GM04503 (cell line): ENCODE results near the gene SCUBE1.

Experiments used
- DNase-seq: peaks from one replicate; pipeline ENCODE4 v3.0.0-alpha.2; 2012; ENCODE audit warnings: low read depth

SCUBE1 gene

DNA sequence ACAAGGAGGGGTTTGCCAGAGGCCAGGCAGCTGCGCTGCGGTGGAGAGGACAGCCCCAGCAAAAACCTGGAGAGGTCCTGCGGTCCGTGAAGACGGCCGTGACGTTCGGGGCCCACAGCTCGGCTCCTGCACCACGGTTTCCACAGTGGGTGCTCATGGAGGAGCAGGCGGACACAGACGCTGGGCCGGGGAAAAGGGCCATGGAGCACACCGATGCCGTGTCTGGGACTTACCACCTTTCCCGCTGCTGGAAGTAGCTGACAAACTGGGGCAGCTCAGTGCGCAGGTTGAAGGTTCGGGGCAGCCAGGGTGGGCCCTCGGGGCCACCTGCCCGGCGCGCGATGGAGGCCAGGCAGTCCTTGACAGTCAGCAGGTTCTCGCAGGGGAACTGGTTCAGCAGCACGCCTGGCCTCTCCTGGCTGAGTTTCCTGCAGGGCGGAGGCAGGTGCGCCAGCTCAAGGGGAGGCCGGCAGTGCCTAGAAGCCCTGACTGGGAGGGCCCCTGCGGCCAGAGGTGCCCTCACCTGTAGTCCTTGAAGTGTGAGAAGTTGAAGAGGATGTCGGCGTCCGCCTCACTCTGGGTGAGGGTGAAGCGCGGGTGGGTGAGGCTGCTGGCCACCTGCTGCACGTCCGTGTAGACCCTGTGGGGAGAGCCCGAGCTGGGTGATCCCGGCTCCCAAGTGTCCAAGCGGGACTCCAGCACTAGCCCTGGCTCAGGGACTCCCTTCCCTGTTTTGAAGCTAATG is 169.0 kb downstream of the SCUBE1 start:
- DNase-seq, result no peak

GRCh38 chr22:43173566-43173965 is 169.6 kb downstream of the SCUBE1 start:
- no peak for DNase-seq

DNA sequence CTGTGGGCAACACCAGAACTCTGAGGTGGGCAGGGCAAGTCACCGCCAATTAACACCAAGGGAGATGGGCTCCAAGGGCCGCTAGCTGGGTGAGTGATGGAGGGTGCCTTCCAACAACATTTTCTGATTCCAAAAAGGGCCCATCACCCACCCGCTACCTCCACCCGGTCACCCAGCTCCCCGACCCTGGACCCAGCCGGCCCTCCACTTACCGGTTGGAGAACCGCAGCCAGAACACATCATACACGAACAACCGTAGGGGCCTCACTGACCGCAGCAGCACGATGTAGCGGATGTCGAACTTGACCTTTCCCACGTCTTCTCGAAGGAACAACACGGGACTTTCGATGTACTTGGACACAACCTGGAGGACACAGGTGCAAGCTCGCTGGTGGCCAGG is 171.0 kb downstream of the SCUBE1 start:
- DNase-seq, result no peak

- no peak for DNase-seq
These were observed 171.6 kb downstream of the SCUBE1 start for GRCh38 chr22:43171607-43172006.

GRCh38 chr22:43171019-43171491 is 172.1 kb downstream of the SCUBE1 start:
- no peak for DNase-seq

DNA sequence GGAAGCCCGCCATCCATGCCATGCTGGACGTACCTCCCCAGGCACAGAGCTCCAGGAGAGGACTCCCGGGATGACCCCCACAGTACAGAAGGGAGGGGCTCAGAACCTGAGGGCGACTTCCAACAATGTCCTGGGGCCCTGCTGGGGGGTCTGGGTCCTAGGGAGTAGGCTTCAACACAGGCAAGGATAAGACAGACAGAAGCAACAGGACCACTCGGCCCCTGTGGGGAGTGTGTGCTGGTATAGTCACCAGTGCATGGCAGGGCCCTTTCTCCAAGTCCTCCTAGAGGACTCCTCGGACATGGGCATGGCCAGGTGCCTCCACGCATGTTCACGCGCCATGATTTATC is 173.1 kb downstream of the SCUBE1 start:
- no peak for DNase-seq

DNA sequence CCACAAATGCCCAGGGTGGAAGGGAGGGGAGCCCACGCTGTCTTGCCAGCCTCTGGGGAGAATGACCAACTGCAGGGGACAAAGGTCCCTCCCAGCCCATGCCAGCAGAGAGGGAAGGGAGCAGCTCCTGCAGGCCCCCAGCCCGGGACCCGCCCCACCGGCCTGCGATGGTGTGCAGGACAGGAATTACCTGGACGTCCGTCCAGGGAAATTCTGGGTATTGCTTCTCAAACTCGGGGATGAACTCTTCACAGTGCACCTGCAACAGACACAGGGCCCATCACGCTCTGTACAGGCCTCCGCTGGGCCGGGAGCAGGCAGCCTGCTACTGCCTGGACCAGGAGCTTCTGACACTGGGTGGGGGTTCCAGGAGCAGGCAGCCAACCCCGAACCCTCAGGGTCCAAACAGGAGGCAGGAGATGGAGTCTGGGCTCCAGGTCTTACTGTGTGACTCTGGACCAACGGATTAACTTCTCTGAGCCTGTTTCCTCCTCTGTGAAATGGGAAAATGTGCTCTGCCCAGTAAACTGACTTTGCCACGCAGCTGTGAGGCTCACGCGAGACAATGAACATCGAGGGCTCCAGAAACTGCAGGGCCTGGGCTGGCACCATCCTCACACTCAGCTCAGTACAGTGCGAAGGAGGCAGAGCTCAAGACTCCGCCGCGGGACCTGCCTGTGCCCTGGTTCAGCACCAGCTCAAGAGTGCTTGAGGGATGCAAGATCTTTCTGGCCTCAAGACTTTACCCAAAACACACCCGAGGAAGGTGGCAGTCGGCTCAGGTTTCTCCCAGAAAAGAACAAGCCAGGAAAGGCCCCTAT is 173.7 kb downstream of the SCUBE1 start:
- no peak for DNase-seq

GRCh38 chr22:43168471-43169309 is 174.5 kb downstream of the SCUBE1 start:
- DNase-seq, result no peak

GRCh38 chr22:43167001-43167589 is 176.1 kb downstream of the SCUBE1 start:
- no peak for DNase-seq

- no peak for DNase-seq
These were observed 176.8 kb downstream of the SCUBE1 start for GRCh38 chr22:43166132-43166930.

GRCh38 chr22:43164636-43165035 is 178.5 kb downstream of the SCUBE1 start:
- no peak for DNase-seq

- no peak for DNase-seq
These were observed 179.9 kb downstream of the SCUBE1 start for GRCh38 chr22:43163241-43163795.

DNA sequence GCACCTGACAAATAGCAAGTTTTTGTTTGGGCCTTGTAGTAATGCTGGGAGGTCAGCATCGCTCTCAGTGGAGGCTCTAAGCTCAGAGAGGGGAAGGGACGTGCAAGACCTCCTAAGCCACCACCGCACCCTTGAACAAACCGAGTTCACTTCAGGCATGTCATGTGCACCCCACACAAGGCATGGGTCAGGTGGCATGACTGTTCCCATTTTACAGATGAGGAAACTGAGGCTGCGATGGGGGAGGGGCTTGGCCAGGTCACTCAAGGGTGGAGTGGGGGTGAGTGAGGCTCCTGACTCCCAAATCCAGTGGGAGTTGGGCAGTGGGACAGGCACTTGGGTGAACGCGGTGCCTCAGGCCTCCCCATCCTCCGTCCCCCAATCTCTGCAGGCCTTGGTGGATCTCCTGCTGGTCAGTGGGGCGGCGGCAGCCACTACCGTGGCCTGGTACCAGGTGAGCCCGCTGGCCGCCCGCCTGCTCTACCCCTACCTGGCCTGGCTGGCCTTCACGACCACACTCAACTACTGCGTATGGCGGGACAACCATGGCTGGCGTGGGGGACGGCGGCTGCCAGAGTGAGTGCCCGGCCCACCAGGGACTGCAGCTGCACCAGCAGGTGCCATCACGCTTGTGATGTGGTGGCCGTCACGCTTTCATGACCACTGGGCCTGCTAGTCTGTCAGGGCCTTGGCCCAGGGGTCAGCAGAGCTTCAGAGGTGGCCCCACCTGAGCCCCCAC is 180.6 kb downstream of the SCUBE1 start:
- no peak for DNase-seq

DNA sequence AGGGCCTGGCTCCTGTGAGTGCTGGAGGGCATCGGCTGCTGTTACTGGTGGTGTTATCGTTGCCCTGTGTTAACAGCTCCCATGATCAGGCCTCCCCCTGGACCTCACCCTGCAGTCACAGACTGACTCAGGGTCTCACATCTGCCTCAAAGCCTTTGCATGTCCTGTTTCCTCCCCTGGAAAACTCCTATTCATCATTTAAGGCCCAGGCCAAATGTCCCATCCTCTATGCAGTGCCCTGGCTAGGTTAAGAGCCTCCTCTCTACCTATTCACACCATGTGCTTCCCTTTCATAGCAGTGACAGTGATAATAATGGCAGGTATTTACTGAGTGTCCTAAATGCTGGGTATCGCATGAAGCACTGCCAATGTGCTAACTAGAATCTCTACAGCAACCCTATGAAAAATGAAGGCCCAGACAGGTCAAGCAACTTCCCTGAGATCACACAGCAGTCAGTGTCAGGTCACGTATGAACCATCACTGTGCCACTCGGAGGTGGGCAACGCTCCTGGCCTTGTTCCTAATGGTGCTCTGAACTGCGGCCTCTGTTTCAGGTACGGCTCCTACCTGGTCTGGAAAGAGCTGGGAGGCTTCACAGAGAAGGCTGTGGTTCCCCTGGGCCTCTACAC is 182.6 kb downstream of the SCUBE1 start:
- DNase-seq, result no peak

DNA sequence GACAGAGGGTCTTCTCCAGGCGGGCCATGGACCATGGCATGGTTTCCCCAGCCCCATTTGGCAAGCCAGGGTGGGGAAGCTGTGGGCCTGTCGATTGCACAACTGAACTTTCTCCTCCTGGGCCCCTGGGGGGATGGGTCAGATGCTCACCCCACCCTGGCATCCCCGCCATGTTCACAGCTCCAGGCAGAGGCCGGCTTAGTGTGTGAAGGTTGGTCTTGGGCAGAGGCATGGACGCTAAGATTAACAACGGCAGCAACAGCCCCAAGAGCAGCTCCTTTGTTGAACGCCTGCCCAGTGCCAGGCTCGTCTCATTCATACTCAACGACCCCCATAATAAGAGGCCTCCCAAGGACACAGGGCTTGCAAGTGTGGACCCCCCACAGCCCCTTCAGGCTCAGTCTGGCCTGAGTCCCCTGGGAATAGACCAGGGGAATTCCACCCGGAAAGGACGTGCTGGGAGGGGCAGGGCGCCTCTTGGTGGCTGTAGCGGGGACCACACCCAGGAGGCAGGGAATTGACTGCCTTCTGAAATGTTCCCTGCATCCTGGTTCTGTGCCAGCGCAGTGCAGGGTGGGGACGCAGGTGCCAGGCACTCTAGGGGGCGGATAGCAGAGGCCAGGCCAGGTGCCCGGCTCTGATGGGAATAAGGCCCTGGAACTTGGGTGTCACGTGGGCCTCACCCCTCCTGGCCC is 183.5 kb downstream of the SCUBE1 start:
- no peak for DNase-seq

DNA sequence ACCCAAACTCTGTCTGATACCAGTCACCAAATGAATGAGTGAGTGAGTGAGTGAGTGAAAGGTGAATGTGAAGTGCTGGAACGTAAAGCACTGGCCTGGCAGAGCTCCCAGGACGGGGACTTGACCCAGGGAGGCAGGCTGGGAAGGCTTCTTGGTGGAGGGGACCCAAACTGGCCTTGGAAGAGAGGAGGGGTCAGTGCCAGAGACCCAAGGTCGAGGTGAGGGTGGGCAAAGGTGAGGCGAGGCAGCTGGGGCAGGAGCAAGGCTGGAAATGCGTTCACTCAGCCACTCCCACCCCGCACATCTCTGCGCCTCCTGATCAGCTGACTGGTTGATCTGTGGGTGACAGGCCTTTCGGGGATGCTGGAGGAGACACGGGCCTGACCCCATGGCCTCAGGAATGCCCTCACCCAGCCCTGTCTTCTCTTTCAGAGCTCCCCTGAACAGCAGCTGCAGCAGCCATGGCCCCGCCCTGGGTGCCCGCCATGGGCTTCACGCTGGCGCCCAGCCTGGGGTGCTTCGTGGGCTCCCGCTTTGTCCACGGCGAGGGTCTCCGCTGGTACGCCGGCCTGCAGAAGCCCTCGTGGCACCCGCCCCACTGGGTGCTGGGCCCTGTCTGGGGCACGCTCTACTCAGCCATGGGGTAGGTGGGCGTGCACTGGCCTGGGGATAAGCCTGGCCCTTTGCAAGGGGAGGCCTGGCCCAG is 184.2 kb downstream of the SCUBE1 start:
- no peak for DNase-seq

GRCh38 chr22:43157874-43158546 is 185.2 kb downstream of the SCUBE1 start:
- no peak for DNase-seq

DNA sequence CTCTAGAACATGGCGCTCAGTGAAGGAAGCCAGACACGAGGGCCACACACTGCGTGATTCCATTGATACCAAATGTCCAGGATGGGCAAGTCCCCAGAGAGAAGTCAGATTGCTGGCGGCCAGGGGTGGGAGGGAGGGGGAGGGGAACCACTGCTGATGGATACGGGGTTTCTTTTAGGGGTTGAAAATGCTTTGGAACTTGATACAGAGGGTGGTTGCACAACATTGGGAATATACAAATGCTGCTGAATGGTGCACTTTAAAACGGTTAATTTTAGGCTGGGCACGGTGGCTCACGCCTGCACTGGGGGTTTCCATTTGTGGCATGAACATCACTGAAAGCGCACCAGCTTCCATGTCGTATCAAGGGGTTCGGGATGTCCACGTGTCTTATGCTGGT is 186.8 kb downstream of the SCUBE1 start:
- no peak for DNase-seq
